ENCODE measurements around the gene ANK3.

DNA sequence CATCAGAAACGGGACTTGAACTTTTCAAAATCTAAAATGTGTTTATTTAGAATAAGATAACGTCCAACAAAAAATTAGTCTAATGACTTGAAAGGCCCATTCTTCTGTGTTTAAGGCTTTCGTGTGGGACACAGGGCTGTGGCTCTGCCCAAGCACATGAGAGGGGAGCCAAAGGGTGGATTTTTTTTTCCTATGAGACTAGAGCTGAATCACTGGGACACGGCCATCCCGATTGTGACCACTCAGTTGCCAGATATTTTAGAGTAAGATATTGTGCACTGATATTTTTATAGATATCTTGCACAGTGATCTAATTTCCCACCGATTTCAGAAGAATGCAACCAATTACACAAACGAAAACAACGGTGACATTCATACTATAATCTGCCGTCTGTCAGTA is 99.9 kb downstream of the ANK3 start:
- TF ChIP-seq, protein P1, sequence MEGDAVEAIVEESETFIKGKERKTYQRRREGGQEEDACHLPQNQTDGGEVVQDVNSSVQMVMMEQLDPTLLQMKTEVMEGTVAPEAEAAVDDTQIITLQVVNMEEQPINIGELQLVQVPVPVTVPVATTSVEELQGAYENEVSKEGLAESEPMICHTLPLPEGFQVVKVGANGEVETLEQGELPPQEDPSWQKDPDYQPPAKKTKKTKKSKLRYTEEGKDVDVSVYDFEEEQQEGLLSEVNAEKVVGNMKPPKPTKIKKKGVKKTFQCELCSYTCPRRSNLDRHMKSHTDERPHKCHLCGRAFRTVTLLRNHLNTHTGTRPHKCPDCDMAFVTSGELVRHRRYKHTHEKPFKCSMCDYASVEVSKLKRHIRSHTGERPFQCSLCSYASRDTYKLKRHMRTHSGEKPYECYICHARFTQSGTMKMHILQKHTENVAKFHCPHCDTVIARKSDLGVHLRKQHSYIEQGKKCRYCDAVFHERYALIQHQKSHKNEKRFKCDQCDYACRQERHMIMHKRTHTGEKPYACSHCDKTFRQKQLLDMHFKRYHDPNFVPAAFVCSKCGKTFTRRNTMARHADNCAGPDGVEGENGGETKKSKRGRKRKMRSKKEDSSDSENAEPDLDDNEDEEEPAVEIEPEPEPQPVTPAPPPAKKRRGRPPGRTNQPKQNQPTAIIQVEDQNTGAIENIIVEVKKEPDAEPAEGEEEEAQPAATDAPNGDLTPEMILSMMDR (IDR thresholded peaks at IDR 0.05), result no peak
- TF ChIP-seq POLR2AphosphoS5 (IDR thresholded peaks at IDR 0.05) (no peak), POLR2A (IDR thresholded peaks at IDR 0.05) (no peak)

Measured in sigmoid colon (tissue), 4 donors.